AG04449 (cell line): Measurements from ENCODE around the gene PRKCZ.
"Not testable (repeated sequence)": the region's sequence is repeated elsewhere in the genome, so short reads cannot be mapped to it uniquely, and the experiment has no call there.

Experiments
- CTCF ChIA-PET: fragments of 350-600 bp; formaldehyde crosslinking; extraction: SDS; loops from one replicate; lab custom pipeline; 2021; ENCODE audit warnings: antibody characterized with exemption; lab: Yijun Ruan, JAX
- POLR2A ChIA-PET: fragments of 400-600, 350-600 bp; formaldehyde crosslinking; extraction: SDS; loops from one replicate; lab custom pipeline; 2020; ENCODE audit warnings: antibody characterized with exemption, inconsistent platforms; lab: Yijun Ruan, JAX
- DNase-seq: peaks from one replicate; pipeline ENCODE4 v3.0.0-alpha.2; 2010; ENCODE audit warnings: low read depth, low spot score
- H3K4me3 ChIP-seq: 2 replicates; pipeline ENCODE4 v1.5.1; 2011; ENCODE audit warnings: low read depth, mild to moderate bottlenecking, control low read depth, low read length
- TF ChIP-seq, protein P1 (sequence below): IDR thresholded peaks from one replicate; pipeline ENCODE4 v1.5.1; 2011; ENCODE audit warnings: mild to moderate bottlenecking, moderate library complexity, low read length, control low read depth, inconsistent platforms; ENCODE audit not compliant: insufficient read depth; ENCODE audit errors: missing control alignments

Gene PRKCZ

DNA sequence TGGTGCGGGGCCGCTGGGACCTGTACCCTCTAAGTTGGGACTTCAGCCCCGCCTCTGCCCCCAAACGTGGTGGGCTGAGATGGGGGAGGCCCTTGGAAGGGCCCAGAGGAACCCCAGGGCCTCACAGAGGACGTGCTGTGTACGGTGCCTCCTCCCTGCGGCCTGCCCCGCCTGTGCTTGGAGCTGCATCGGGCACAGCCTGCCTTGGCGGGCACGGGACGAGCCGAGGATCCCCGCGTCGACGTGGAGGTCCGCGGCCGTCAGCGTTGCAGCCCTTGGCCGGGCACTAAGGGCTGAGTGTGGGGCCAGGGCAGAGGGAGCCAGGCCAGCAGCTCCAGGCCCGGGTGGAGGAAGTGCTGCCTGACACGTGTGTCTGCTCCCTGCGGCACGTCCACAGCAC, 43.4 kb downstream of the PRKCZ start:
- ChIA-PET POLR2A (no interaction called here), CTCF (interaction anchor here (1.0 to 2.5 kb wide), 4 partner anchors 15 to 80 kb away, joined by 3 to 19 read pairs (median 5); no protein-coding TSS in a partner anchor)
- no peak for DNase-seq
- TF ChIP-seq, protein P1, sequence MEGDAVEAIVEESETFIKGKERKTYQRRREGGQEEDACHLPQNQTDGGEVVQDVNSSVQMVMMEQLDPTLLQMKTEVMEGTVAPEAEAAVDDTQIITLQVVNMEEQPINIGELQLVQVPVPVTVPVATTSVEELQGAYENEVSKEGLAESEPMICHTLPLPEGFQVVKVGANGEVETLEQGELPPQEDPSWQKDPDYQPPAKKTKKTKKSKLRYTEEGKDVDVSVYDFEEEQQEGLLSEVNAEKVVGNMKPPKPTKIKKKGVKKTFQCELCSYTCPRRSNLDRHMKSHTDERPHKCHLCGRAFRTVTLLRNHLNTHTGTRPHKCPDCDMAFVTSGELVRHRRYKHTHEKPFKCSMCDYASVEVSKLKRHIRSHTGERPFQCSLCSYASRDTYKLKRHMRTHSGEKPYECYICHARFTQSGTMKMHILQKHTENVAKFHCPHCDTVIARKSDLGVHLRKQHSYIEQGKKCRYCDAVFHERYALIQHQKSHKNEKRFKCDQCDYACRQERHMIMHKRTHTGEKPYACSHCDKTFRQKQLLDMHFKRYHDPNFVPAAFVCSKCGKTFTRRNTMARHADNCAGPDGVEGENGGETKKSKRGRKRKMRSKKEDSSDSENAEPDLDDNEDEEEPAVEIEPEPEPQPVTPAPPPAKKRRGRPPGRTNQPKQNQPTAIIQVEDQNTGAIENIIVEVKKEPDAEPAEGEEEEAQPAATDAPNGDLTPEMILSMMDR: no peak
- no peak overlapping the region for H3K4me3 ChIP-seq

DNA sequence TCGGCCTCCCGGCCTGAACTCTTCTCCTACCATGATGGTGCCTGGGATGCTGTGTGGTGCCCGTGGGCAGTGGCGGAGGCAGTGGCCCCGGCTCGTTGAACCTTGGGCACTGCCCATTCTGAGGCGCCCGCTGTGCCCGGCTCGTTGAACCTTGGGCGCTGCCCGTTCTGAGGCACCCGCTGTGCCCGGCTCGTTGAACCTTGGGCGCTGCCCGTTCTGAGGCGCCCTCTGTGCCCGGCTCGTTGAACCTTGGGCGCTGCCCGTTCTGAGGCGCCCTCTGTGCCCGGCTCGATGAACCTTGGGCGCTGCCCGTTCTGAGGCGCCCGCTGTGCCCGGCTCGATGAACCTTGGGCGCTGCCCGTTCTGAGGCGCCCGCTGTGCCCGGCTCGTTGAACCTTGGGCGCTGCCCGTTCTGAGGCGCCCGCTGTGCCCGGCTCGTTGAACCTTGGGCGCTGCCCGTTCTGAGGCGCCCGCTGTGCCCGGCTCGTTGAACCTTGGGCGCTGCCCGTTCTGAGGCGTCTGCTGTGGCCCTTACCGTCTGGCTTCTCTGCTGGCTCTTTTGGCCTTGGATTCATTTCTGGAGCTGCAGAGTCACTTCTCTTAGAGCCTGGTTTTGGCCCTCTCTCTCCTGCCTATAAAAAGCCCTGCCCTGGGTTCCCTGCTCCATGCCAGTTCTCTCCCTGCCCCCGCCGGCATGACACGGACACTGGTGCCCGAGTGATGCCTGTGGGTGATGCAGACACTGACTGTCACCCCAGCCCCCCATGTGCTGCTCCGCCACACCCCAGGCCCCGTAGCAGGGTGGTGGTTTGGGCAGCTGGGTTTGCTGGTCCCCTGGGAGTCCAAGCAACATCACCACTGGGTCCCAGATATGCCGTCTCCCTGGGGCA, 44.3 kb downstream of the PRKCZ start:
- CTCF ChIA-PET: interaction anchor here (2.5 kb wide), 1 partner anchor 80 kb away, joined by 19 read pairs; no protein-coding TSS in a partner anchor

DNA sequence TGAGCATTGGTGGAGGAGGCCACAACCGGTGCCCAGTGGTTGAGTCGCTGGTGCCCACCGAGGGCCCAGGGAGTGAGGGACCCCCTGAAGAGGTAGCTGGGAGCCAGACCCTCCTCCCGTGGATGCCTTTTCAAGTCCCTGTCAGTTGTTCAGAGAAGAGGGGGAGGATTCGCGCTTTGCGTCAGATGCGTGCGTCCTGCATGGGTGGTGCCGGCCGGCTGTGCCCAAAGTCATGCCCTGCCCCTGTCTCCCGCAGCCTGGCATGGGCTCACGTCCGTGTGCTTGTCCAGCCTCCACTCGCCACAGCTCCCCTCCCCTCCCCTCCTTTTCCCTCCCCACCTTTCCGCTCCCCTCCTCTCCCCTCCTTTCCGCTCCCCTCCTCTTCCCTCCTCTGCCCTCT, 45.2 kb downstream of the PRKCZ start:
- TF ChIP-seq, protein P1: no peak
- no peak for DNase-seq
- ChIA-PET POLR2A (no interaction called here), CTCF (no interaction called here)
- H3K4me3 ChIP-seq: no peak overlapping the region

More for the DNA sequence above, 44.3 kb downstream of the PRKCZ start:
- H3K4me3 ChIP-seq, POLR2A ChIA-PET, DNase-seq: not testable (repeated sequence)

DNA sequence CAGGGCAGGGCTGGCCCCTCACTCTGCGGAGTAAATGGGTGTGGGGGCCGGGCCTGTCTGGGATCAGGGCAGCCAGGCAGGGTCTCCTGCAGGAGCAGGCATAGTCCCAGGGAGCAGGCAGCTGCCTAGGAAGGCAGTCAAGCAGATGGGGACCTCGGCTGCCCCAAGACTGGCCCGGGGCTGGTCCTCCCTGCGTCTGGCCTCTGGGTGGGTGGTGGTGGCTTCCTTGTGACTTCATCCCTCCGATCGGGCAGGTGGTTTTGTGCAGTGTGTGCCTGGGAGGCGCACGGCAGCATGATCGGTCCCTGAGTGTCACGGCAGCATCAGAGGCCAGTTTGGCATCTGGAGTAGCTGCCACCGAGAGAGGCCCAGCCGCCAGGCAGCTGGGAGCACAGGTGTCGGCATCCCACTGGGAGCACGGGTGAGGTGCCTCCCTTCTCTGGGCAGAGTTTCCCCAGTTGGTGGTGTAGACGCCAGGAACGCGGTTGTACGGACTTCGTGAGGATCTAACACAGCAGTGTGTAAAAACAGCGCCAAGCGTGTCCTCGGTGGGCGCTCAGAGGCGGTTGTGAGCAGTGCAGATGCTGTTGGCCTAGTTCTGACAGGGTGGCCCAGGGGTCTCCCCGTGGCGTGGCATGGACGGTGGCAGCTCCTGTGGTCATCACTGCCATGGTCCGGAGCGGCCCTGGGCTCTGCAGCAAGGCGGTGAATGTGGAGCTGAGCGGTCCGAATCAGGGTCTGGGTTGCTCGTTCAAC, 45.9 kb downstream of the PRKCZ start:
- CTCF ChIA-PET: no interaction called here
- H3K4me3 ChIP-seq: no peak overlapping the region
- TF ChIP-seq, protein P1: no peak
- POLR2A ChIA-PET: no interaction called here
- no peak for DNase-seq

DNA sequence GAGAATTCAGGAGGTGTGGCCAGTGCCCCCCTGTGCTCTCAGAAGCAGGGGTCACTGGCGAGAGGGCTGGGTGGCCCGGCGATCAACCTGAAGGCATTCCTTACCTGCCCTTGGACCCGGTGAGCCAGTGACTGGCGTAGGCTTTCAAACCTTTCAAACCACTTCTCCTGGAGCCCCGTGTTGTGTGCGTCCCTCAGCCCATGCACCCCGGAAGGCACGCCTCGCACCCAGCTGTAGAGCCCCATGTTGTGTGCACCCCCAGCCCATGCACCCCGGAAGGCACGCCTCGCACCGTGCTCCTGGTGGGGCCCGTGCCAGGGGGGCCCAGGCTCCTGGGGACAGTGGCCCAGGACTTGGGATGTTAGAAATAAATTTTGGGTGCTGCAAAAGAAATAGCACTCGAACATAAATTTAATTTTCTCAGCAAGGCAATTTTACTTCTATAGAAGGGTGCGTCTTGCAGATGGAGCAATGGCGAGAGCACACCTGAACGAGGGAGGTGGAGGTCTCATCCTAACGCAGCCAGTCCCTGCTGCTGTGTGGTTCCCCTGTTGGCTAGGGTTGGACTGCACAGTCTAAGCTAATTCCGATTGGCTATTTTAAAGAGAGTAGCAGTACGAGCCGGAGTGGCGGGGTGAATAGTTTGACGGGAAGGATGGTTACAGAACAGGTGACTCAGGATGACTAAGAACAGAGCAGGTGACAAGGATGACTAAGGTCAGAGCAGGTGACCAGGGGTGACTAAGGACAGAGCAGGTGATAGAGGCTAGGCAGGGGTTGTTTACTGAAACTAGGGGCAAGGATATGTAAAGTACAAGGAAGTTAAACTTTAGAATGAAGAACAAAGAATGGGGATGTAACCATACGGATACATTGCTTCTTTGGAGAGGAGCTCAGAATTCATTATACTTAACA, 47.4 kb downstream of the PRKCZ start:
- ChIA-PET CTCF (interaction anchor here (0.7 to 1.0 kb wide), 2 partner anchors 53 to 77 kb away, joined by 3 read pairs; no protein-coding TSS in a partner anchor), POLR2A (no interaction called here)
- DNase-seq: no peak
- TF ChIP-seq, protein P1: no peak
- no peak overlapping the region for H3K4me3 ChIP-seq

DNA sequence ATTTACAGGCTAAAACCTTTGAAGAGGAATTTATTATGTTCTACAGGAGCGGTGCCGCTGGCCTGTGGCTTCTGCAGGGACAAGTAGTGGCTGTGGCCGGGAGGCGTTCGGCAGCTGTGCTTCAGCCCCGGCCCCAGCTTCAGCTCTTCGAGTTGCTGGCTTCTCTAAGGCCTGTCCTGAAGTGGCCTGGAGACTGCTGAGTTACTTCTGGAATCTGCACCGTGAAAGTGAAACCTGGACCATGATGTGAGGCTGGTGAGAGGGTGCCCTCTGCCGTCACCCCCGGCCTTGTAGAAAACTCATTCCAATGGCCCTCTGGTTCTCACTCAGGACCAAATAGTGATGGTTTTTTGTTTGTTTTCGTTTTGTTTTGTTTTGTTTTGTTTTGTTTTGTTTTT, 48.1 kb downstream of the PRKCZ start:
- POLR2A ChIA-PET: no interaction called here
- no peak for DNase-seq
- no peak overlapping the region for H3K4me3 ChIP-seq
- CTCF ChIA-PET: interaction anchor here (0.7 to 1.0 kb wide), 2 partner anchors 54 to 76 kb away, joined by 3 read pairs; no protein-coding TSS in a partner anchor
- TF ChIP-seq, protein P1: no peak
